GM23338 (cell line): ENCODE results near the gene ZNF335.

ENCODE experiments used
- CREB1 ChIP-seq: fragments of 250-450 bp; sonication (Bioruptor Pico); IDR thresholded peaks from 2 replicates; pipeline ENCODE4 v1.5.0; 2020; ENCODE audit warnings: low read depth, mild to moderate bottlenecking, moderate library complexity
- EZH2 ChIP-seq: fragments of 200-600 bp; sonication (generic); IDR thresholded peaks from one replicate; pipeline ENCODE4 v1.8.0; 2017; ENCODE audit warnings: antibody characterized with exemption, mild to moderate bottlenecking, low read depth; ENCODE audit not compliant: unreplicated experiment
- EZH2phosphoT487 ChIP-seq: fragments of 200-600 bp; sonication (generic); IDR thresholded peaks from one replicate; pipeline ENCODE4 v1.8.1; 2018; ENCODE audit warnings: antibody characterized with exemption; ENCODE audit not compliant: unreplicated experiment
- JUNB ChIP-seq: IDR thresholded peaks from one replicate; pipeline ENCODE4 v1.6.1; 2016; ENCODE audit warnings: antibody characterized with exemption; ENCODE audit not compliant: unreplicated experiment
- POLR2AphosphoS5 ChIP-seq: IDR thresholded peaks from 2 replicates; pipeline ENCODE4 v1.6.1; 2016; ENCODE audit warnings: antibody characterized with exemption, low read depth
- STAT1 ChIP-seq: IDR thresholded peaks from one replicate; pipeline ENCODE4 v1.6.1; 2016; ENCODE audit warnings: antibody characterized with exemption; ENCODE audit not compliant: unreplicated experiment
- ZNF114 ChIP-seq: fragments of 250-450 bp; sonication (Bioruptor Pico); IDR thresholded peaks from 2 replicates; pipeline ENCODE4 v1.5.0; 2020; ENCODE audit warnings: mild to moderate bottlenecking, moderate library complexity
- ZNF331 ChIP-seq: fragments of 250-450 bp; sonication (Bioruptor Pico); IDR thresholded peaks from 2 replicates; pipeline ENCODE4 v1.5.0; 2020; ENCODE audit warnings: low read depth, mild to moderate bottlenecking, moderate library complexity
- TF ChIP-seq, protein P1 (sequence below), 2 experiments: fragments of 200-600 bp in 1 of 2; sonication (generic) in 1 of 2; conservative IDR thresholded peaks; 2 replicates each; pipeline versions ENCODE4 v1.5.1 to v1.6.1; 2016 to 2017; ENCODE audit warnings: antibody characterized with exemption in 2 of 2, low read depth in 2 of 2, mild to moderate bottlenecking in 2 of 2, moderate library complexity in 1 of 2
- TF ChIP-seq, protein P2 (sequence below): IDR thresholded peaks from one replicate; pipeline ENCODE4 v1.6.1; 2018; ENCODE audit warnings: antibody characterized with exemption; ENCODE audit not compliant: unreplicated experiment
- TF ChIP-seq, protein P3 (sequence below): fragments of 250-450 bp; sonication (Bioruptor Pico); IDR thresholded peaks from 2 replicates; pipeline ENCODE4 v1.5.0; 2020; ENCODE audit warnings: mild to moderate bottlenecking, moderate library complexity
- TF ChIP-seq, protein P4 (sequence below): IDR thresholded peaks from 2 replicates; pipeline ENCODE4 v1.6.1; 2016; ENCODE audit warnings: antibody characterized with exemption

DNA sequence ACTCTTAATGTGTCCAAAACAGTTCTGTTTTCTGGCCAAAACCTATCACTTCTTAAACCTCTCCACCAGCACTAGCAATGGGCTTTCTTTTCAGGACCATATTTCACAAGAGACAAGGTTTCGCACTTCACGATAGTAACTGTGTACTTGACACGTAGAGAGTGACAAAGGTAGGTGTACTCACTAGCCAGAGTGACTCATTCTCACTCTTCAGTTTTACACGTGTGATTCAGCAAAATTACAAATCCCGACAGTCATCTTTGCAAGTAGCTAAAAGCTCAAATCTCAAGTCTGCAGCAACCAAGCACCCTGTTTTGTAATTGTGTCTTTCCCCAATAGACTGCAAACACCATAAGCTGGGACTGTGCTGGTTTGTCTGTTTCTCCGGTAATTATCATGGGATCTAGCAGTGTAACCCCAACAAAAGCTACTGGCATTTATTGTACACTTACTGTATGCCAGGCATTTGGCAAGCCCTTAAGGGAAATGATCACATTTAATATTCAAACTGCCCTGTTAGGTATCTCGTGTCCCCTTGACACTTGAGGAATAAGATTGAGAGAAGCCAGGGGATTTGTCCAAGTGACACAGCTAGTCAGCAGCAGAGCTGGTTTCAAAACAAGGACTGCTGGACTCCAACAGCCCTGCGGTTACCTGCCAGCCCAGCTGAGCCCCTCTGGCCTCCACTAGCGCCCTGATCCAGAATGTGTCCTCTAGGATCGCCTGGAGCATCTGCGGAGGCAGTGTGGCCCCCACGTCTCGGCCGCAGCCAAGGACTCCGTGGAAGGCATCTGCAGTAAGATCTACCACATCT is 27.6 kb downstream of the ZNF335 start:
- TF ChIP-seq, protein P1, sequence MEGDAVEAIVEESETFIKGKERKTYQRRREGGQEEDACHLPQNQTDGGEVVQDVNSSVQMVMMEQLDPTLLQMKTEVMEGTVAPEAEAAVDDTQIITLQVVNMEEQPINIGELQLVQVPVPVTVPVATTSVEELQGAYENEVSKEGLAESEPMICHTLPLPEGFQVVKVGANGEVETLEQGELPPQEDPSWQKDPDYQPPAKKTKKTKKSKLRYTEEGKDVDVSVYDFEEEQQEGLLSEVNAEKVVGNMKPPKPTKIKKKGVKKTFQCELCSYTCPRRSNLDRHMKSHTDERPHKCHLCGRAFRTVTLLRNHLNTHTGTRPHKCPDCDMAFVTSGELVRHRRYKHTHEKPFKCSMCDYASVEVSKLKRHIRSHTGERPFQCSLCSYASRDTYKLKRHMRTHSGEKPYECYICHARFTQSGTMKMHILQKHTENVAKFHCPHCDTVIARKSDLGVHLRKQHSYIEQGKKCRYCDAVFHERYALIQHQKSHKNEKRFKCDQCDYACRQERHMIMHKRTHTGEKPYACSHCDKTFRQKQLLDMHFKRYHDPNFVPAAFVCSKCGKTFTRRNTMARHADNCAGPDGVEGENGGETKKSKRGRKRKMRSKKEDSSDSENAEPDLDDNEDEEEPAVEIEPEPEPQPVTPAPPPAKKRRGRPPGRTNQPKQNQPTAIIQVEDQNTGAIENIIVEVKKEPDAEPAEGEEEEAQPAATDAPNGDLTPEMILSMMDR (conservative IDR thresholded peaks at IDR 0.05; ENCODE audit: low read depth in 2 of 2): no peak
- TF ChIP-seq POLR2AphosphoS5: no peak
- no peak for TF ChIP-seq EZH2
- TF ChIP-seq, protein P2, sequence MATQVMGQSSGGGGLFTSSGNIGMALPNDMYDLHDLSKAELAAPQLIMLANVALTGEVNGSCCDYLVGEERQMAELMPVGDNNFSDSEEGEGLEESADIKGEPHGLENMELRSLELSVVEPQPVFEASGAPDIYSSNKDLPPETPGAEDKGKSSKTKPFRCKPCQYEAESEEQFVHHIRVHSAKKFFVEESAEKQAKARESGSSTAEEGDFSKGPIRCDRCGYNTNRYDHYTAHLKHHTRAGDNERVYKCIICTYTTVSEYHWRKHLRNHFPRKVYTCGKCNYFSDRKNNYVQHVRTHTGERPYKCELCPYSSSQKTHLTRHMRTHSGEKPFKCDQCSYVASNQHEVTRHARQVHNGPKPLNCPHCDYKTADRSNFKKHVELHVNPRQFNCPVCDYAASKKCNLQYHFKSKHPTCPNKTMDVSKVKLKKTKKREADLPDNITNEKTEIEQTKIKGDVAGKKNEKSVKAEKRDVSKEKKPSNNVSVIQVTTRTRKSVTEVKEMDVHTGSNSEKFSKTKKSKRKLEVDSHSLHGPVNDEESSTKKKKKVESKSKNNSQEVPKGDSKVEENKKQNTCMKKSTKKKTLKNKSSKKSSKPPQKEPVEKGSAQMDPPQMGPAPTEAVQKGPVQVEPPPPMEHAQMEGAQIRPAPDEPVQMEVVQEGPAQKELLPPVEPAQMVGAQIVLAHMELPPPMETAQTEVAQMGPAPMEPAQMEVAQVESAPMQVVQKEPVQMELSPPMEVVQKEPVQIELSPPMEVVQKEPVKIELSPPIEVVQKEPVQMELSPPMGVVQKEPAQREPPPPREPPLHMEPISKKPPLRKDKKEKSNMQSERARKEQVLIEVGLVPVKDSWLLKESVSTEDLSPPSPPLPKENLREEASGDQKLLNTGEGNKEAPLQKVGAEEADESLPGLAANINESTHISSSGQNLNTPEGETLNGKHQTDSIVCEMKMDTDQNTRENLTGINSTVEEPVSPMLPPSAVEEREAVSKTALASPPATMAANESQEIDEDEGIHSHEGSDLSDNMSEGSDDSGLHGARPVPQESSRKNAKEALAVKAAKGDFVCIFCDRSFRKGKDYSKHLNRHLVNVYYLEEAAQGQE: no peak
- no peak for TF ChIP-seq EZH2phosphoT487
- no peak for TF ChIP-seq JUNB
- TF ChIP-seq, protein P3, sequence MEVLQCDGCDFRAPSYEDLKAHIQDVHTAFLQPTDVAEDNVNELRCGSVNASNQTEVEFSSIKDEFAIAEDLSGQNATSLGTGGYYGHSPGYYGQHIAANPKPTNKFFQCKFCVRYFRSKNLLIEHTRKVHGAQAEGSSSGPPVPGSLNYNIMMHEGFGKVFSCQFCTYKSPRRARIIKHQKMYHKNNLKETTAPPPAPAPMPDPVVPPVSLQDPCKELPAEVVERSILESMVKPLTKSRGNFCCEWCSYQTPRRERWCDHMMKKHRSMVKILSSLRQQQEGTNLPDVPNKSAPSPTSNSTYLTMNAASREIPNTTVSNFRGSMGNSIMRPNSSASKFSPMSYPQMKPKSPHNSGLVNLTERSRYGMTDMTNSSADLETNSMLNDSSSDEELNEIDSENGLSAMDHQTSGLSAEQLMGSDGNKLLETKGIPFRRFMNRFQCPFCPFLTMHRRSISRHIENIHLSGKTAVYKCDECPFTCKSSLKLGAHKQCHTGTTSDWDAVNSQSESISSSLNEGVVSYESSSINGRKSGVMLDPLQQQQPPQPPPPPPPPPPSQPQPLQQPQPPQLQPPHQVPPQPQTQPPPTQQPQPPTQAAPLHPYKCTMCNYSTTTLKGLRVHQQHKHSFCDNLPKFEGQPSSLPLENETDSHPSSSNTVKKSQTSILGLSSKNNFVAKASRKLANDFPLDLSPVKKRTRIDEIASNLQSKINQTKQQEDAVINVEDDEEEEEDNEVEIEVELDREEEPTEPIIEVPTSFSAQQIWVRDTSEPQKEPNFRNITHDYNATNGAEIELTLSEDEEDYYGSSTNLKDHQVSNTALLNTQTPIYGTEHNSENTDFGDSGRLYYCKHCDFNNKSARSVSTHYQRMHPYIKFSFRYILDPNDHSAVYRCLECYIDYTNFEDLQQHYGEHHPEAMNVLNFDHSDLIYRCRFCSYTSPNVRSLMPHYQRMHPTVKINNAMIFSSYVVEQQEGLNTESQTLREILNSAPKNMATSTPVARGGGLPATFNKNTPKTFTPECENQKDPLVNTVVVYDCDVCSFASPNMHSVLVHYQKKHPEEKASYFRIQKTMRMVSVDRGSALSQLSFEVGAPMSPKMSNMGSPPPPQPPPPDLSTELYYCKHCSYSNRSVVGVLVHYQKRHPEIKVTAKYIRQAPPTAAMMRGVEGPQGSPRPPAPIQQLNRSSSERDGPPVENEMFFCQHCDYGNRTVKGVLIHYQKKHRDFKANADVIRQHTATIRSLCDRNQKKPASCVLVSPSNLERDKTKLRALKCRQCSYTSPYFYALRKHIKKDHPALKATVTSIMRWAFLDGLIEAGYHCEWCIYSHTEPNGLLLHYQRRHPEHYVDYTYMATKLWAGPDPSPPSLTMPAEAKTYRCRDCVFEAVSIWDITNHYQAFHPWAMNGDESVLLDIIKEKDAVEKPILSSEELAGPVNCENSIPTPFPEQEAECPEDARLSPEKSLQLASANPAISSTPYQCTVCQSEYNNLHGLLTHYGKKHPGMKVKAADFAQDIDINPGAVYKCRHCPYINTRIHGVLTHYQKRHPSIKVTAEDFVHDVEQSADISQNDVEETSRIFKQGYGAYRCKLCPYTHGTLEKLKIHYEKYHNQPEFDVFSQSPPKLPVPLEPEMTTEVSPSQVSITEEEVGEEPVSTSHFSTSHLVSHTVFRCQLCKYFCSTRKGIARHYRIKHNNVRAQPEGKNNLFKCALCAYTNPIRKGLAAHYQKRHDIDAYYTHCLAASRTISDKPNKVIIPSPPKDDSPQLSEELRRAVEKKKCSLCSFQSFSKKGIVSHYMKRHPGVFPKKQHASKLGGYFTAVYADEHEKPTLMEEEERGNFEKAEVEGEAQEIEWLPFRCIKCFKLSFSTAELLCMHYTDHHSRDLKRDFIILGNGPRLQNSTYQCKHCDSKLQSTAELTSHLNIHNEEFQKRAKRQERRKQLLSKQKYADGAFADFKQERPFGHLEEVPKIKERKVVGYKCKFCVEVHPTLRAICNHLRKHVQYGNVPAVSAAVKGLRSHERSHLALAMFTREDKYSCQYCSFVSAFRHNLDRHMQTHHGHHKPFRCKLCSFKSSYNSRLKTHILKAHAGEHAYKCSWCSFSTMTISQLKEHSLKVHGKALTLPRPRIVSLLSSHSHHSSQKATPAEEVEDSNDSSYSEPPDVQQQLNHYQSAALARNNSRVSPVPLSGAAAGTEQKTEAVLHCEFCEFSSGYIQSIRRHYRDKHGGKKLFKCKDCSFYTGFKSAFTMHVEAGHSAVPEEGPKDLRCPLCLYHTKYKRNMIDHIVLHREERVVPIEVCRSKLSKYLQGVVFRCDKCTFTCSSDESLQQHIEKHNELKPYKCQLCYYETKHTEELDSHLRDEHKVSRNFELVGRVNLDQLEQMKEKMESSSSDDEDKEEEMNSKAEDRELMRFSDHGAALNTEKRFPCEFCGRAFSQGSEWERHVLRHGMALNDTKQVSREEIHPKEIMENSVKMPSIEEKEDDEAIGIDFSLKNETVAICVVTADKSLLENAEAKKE (CRISPR knock-in tag): no peak
- TF ChIP-seq, protein P4, sequence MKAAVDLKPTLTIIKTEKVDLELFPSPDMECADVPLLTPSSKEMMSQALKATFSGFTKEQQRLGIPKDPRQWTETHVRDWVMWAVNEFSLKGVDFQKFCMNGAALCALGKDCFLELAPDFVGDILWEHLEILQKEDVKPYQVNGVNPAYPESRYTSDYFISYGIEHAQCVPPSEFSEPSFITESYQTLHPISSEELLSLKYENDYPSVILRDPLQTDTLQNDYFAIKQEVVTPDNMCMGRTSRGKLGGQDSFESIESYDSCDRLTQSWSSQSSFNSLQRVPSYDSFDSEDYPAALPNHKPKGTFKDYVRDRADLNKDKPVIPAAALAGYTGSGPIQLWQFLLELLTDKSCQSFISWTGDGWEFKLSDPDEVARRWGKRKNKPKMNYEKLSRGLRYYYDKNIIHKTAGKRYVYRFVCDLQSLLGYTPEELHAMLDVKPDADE: no peak
- TF ChIP-seq STAT1: no peak
- no peak for TF ChIP-seq ZNF114
- no peak for TF ChIP-seq CREB1 (CRISPR knock-in tag)
- no peak for TF ChIP-seq ZNF331 (CRISPR knock-in tag)
